GM20431 (cell line): ENCODE measurements around the gene RSPRY1.

Source experiments
- in situ Hi-C: fragments of 300-500 bp; cut with MseI, MboI; formaldehyde crosslinking; loops from one replicate; pipeline ENCODE4 v1.15.0; 2020; ENCODE audit warnings: low sequenced_read_pairs; ENCODE audit not compliant: unreplicated experiment

The RSPRY1 gene

GRCh38 chr16:57289391-57290257, 103.5 kb downstream of the RSPRY1 start:
- in situ Hi-C loops: no loop called here
